Activated naive CD4-positive, alpha-beta T cell treated with anti-CD3 and anti-CD28 coated beads, Interleukin-2, amount 10 ng/mL, durations not matched to agents 7 days and 5 days (primary cell): ENCODE data around the gene TUBGCP4.

Experiments
- CTCF ChIA-PET: fragments of 350-600 bp; sonication (Branson Sonifier 250); formaldehyde crosslinking; loops from one replicate; lab custom pipeline; 2021; ENCODE audit warnings: antibody characterized with exemption; lab: Charles Lee
- DNase-seq: peaks from one replicate; pipeline ENCODE4 v3.0.0-alpha.2; 2020
- H3K27ac Mint-ChIP-seq: one replicate; pipeline ENCODE4 v1.8.0; 2021; ENCODE audit warnings: mild to moderate bottlenecking, moderate library complexity, mixed read lengths
- H3K27me3 Mint-ChIP-seq: one replicate; pipeline ENCODE4 v1.8.0; 2021; ENCODE audit warnings: mild to moderate bottlenecking, mixed read lengths
- H3K36me3 Mint-ChIP-seq: one replicate; pipeline ENCODE4 v1.8.0; 2021; ENCODE audit warnings: mixed read lengths
- H3K4me1 Mint-ChIP-seq: one replicate; pipeline ENCODE4 v1.8.0; 2021; ENCODE audit warnings: mixed read lengths
- H3K4me3 Mint-ChIP-seq: one replicate; pipeline ENCODE4 v1.8.0; 2021; ENCODE audit warnings: mild to moderate bottlenecking, moderate library complexity, mixed read lengths
- H3K9me3 Mint-ChIP-seq: one replicate; pipeline ENCODE4 v1.8.0; 2021; ENCODE audit warnings: mixed read lengths

TUBGCP4 gene

GRCh38 chr15:43420435-43420834 is 49.5 kb downstream of the TUBGCP4 start:
- H3K4me3 Mint-ChIP-seq: no peak overlapping the region
- peaks cover 15% of the 10 kb centered on the region for H3K4me1 Mint-ChIP-seq
- no peaks in the 10 kb centered on the region for H3K27me3 Mint-ChIP-seq

GRCh38 chr15:43420876-43421275 is 50.0 kb downstream of the TUBGCP4 start:
- Mint-ChIP-seq H3K36me3 (peaks cover 13% of the 10 kb centered on the region), H3K27me3 (no peaks in the 10 kb centered on the region), H3K9me3 (no peaks in the 10 kb centered on the region), H3K4me3 (no peak overlapping the region), H3K27ac (no peak overlapping the region), H3K4me1 (peaks cover 15% of the 10 kb centered on the region)
- CTCF ChIA-PET: no interaction called here
- no peak for DNase-seq

More at GRCh38 chr15:43420435-43420834, 49.5 kb downstream of the TUBGCP4 start:
- peaks cover 17% of the 10 kb centered on the region for H3K36me3 Mint-ChIP-seq
- no peaks in the 10 kb centered on the region for H3K9me3 Mint-ChIP-seq
- CTCF ChIA-PET: no interaction called here
- H3K27ac Mint-ChIP-seq: no peak overlapping the region
- no peak for DNase-seq

GRCh38 chr15:43423793-43424192 is 52.9 kb downstream of the TUBGCP4 start:
- peaks cover 19% of the 10 kb centered on the region for H3K36me3 Mint-ChIP-seq
- H3K27ac Mint-ChIP-seq: no peak overlapping the region
- H3K4me1 Mint-ChIP-seq: peaks cover 15% of the 10 kb centered on the region
- CTCF ChIA-PET: interaction anchor here (1.5 kb wide), 1 partner anchor 9 kb away, joined by 3 read pairs; no protein-coding TSS in a partner anchor
- H3K27me3 Mint-ChIP-seq: no peaks in the 10 kb centered on the region
- DNase-seq: no peak
- H3K4me3 Mint-ChIP-seq: no peak overlapping the region
- no peaks in the 10 kb centered on the region for H3K9me3 Mint-ChIP-seq

- no peak overlapping the region for H3K4me3 Mint-ChIP-seq
- no peaks in the 10 kb centered on the region for H3K9me3 Mint-ChIP-seq
- H3K27me3 Mint-ChIP-seq: no peaks in the 10 kb centered on the region
- CTCF ChIA-PET: no interaction called here
- peaks cover 2% of the 10 kb centered on the region for H3K4me1 Mint-ChIP-seq
- H3K27ac Mint-ChIP-seq: no peak overlapping the region
- no peak for DNase-seq
- peaks cover 11% of the 10 kb centered on the region for H3K36me3 Mint-ChIP-seq
These were observed 58.8 kb downstream of the TUBGCP4 start for GRCh38 chr15:43429687-43430086.

- no peak for DNase-seq
- Mint-ChIP-seq H3K36me3 (peaks cover 6% of the 10 kb centered on the region), H3K4me1 (peaks cover 2% of the 10 kb centered on the region), H3K9me3 (no peaks in the 10 kb centered on the region), H3K27me3 (no peaks in the 10 kb centered on the region), H3K4me3 (no peak overlapping the region), H3K27ac (no peak overlapping the region)
- CTCF ChIA-PET: interaction anchor here (0.5 to 1.0 kb wide), 3 partner anchors 8 to 16 kb away, joined by 3 read pairs; no protein-coding TSS in a partner anchor
These were observed 62.3 kb downstream of the TUBGCP4 start for GRCh38 chr15:43433165-43433564.

GRCh38 chr15:43433661-43434303 is 62.9 kb downstream of the TUBGCP4 start:
- CTCF ChIA-PET: interaction anchor here (1.0 kb wide), 1 partner anchor 10 kb away, joined by 3 read pairs; no protein-coding TSS in a partner anchor
- H3K27ac Mint-ChIP-seq: no peak overlapping the region

GRCh38 chr15:43434446-43434845 is 63.5 kb downstream of the TUBGCP4 start:
- Mint-ChIP-seq H3K4me3 (no peak overlapping the region), H3K27me3 (no peaks in the 10 kb centered on the region), H3K9me3 (no peaks in the 10 kb centered on the region), H3K27ac (no peak overlapping the region), H3K36me3 (peaks cover 6% of the 10 kb centered on the region), H3K4me1 (peaks cover 2% of the 10 kb centered on the region)
- CTCF ChIA-PET: no interaction called here
- DNase-seq: no peak

More at GRCh38 chr15:43433661-43434303, 62.9 kb downstream of the TUBGCP4 start:
- Mint-ChIP-seq H3K9me3 (no peaks in the 10 kb centered on the region), H3K4me3 (no peak overlapping the region), H3K36me3 (peaks cover 6% of the 10 kb centered on the region), H3K4me1 (peaks cover 2% of the 10 kb centered on the region), H3K27me3 (no peaks in the 10 kb centered on the region)
- no peak for DNase-seq

GRCh38 chr15:43436395-43436794 is 65.5 kb downstream of the TUBGCP4 start:
- no peaks in the 10 kb centered on the region for H3K9me3 Mint-ChIP-seq
- H3K36me3 Mint-ChIP-seq: peaks cover 9% of the 10 kb centered on the region
- no peak for DNase-seq
- H3K4me1 Mint-ChIP-seq: peaks cover 8% of the 10 kb centered on the region
- CTCF ChIA-PET: no interaction called here
- H3K27me3 Mint-ChIP-seq: no peaks in the 10 kb centered on the region
- H3K27ac Mint-ChIP-seq: no peak overlapping the region
- no peak overlapping the region for H3K4me3 Mint-ChIP-seq

GRCh38 chr15:43439268-43439667 is 68.4 kb downstream of the TUBGCP4 start:
- Mint-ChIP-seq H3K4me3 (no peak overlapping the region), H3K27me3 (no peaks in the 10 kb centered on the region), H3K27ac (no peak overlapping the region), H3K9me3 (no peaks in the 10 kb centered on the region), H3K36me3 (peaks cover 9% of the 10 kb centered on the region), H3K4me1 (peaks cover 9% of the 10 kb centered on the region)
- CTCF ChIA-PET: interaction anchor here (3.1 kb wide), 1 partner anchor 74 kb away, joined by 43 read pairs; no protein-coding TSS in a partner anchor
- no peak for DNase-seq

GRCh38 chr15:43440721-43441281 is 69.9 kb downstream of the TUBGCP4 start:
- no peaks in the 10 kb centered on the region for H3K9me3 Mint-ChIP-seq
- H3K4me3 Mint-ChIP-seq: no peak overlapping the region
- CTCF ChIA-PET: interaction anchor here (0.6 to 3.1 kb wide), 9 partner anchors 8 to 336 kb away, joined by 3 to 43 read pairs (median 3); partner anchors contain the start of gene ELL3
- H3K36me3 Mint-ChIP-seq: peaks cover 14% of the 10 kb centered on the region
- peak; percentile 39 for DNase-seq
- H3K27me3 Mint-ChIP-seq: no peaks in the 10 kb centered on the region
- peak overlapping the region; percentile 78 for H3K27ac Mint-ChIP-seq
- H3K4me1 Mint-ChIP-seq: peaks cover 7% of the 10 kb centered on the region

- Mint-ChIP-seq H3K36me3 (peaks cover 14% of the 10 kb centered on the region), H3K9me3 (no peaks in the 10 kb centered on the region), H3K27me3 (no peaks in the 10 kb centered on the region), H3K27ac (peak overlapping the region; percentile 24), H3K4me1 (peaks cover 7% of the 10 kb centered on the region), H3K4me3 (no peak overlapping the region)
- DNase-seq: no peak
- CTCF ChIA-PET: interaction anchor here (0.6 to 3.1 kb wide), 8 partner anchors 8 to 336 kb away, joined by 3 to 43 read pairs (median 3); partner anchors contain the start of gene ELL3
These were observed 70.4 kb downstream of the TUBGCP4 start for GRCh38 chr15:43441316-43441715.

- CTCF ChIA-PET: no interaction called here
- H3K9me3 Mint-ChIP-seq: no peaks in the 10 kb centered on the region
These were observed 75.4 kb downstream of the TUBGCP4 start for GRCh38 chr15:43446344-43446743.

GRCh38 chr15:43449981-43450380 is 79.1 kb downstream of the TUBGCP4 start:
- no peak for DNase-seq
- Mint-ChIP-seq H3K36me3 (peaks cover 9% of the 10 kb centered on the region), H3K4me1 (no peaks in the 10 kb centered on the region), H3K27me3 (no peaks in the 10 kb centered on the region), H3K27ac (no peak overlapping the region), H3K9me3 (no peaks in the 10 kb centered on the region), H3K4me3 (no peak overlapping the region)
- CTCF ChIA-PET: no interaction called here

More at GRCh38 chr15:43446344-43446743, 75.4 kb downstream of the TUBGCP4 start:
- peaks cover 1% of the 10 kb centered on the region for H3K4me1 Mint-ChIP-seq
- no peak overlapping the region for H3K27ac Mint-ChIP-seq
- peaks cover 10% of the 10 kb centered on the region for H3K36me3 Mint-ChIP-seq
- DNase-seq: no peak
- H3K27me3 Mint-ChIP-seq: no peaks in the 10 kb centered on the region
- H3K4me3 Mint-ChIP-seq: no peak overlapping the region
